Measurements from ENCODE around the gene UNC5A. TPM values are rescaled to one million over a fixed set of nuclear protein-coding genes. Genes with fewer than 3 reads are reported as not detected.

The UNC5A gene
- total RNA-seq, 1 experiment from 2014 or later: 0.13 TPM

- no peak for ATAC-seq
- H3K4me1 ChIP-seq (ENCODE audit: control insufficient read depth, insufficient read depth, low read length): no peaks in the 10 kb centered on the region
- TF ChIP-seq POLR2AphosphoS5 (IDR thresholded peaks at IDR 0.05; ENCODE audit: low read depth, low read length) (no peak), TCF7L2 (IDR thresholded peaks at IDR 0.05; ENCODE audit: low read depth, low read length) (no peak), SIN3A (IDR thresholded peaks at IDR 0.05; ENCODE audit: borderline replicate concordance, insufficient read depth, low read depth, low read length) (no peak), REST (IDR thresholded peaks at IDR 0.05; ENCODE audit: insufficient read depth in 1 of 2, low read depth in 2 of 2, low read length in 1 of 2) (no peak)
- TF ChIP-seq, protein P1, sequence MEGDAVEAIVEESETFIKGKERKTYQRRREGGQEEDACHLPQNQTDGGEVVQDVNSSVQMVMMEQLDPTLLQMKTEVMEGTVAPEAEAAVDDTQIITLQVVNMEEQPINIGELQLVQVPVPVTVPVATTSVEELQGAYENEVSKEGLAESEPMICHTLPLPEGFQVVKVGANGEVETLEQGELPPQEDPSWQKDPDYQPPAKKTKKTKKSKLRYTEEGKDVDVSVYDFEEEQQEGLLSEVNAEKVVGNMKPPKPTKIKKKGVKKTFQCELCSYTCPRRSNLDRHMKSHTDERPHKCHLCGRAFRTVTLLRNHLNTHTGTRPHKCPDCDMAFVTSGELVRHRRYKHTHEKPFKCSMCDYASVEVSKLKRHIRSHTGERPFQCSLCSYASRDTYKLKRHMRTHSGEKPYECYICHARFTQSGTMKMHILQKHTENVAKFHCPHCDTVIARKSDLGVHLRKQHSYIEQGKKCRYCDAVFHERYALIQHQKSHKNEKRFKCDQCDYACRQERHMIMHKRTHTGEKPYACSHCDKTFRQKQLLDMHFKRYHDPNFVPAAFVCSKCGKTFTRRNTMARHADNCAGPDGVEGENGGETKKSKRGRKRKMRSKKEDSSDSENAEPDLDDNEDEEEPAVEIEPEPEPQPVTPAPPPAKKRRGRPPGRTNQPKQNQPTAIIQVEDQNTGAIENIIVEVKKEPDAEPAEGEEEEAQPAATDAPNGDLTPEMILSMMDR (IDR thresholded peaks at IDR 0.05): no peak
- no peaks in the 10 kb centered on the region for H3K36me3 ChIP-seq (ENCODE audit: control insufficient read depth, insufficient read depth, low read length)
- intact Hi-C loops (cut with micrococcal nuclease; ENCODE audit: unreplicated experiment): no loop called here
- no peaks in the 10 kb centered on the region for H3K9me3 ChIP-seq (ENCODE audit: control insufficient read depth, insufficient read depth, low read depth, low read length)
- DNase-seq (ENCODE audit: low read depth, low spot score): no peak
- POLR2A ChIA-PET: no interaction called here
- in situ Hi-C loops (cut with HindIII; ENCODE audit: low pct_unique_long_range_greater_than_20kb, low sequenced_read_pairs): no loop called here
- CTCF ChIA-PET: no interaction called here
- H3K4me3 ChIP-seq (ENCODE audit: low read depth in 2 of 2, low read length in 2 of 2): no peak overlapping the region
- BruUV-seq (replicated peaks): no TSS peak
- H3K27ac ChIP-seq (ENCODE audit: low read length): no peak overlapping the region
- H3K27me3 ChIP-seq (ENCODE audit: control insufficient read depth, insufficient read depth, low read length): no peaks in the 10 kb centered on the region
Measured at GRCh38 chr5:176883700-176884570, 73.6 kb downstream of the UNC5A start.

- TF ChIP-seq, protein P1 (IDR thresholded peaks at IDR 0.05): no peak
- TF ChIP-seq REST (IDR thresholded peaks at IDR 0.05; ENCODE audit: insufficient read depth in 1 of 2, low read depth in 2 of 2, low read length in 1 of 2) (no peak), POLR2AphosphoS5 (IDR thresholded peaks at IDR 0.05; ENCODE audit: low read depth, low read length) (no peak), TCF7L2 (IDR thresholded peaks at IDR 0.05; ENCODE audit: low read depth, low read length) (no peak), SIN3A (IDR thresholded peaks at IDR 0.05; ENCODE audit: borderline replicate concordance, insufficient read depth, low read depth, low read length) (no peak)
Measured at GRCh38 chr5:176884571-176884890, 74.2 kb downstream of the UNC5A start.

More at GRCh38 chr5:176884571-176884890, 74.2 kb downstream of the UNC5A start:
- no peaks in the 10 kb centered on the region for H3K36me3 ChIP-seq (ENCODE audit: control insufficient read depth, insufficient read depth, low read length)
- no peaks in the 10 kb centered on the region for H3K27me3 ChIP-seq (ENCODE audit: control insufficient read depth, insufficient read depth, low read length)
- H3K27ac ChIP-seq (ENCODE audit: low read length): no peak overlapping the region
- DNase-seq (ENCODE audit: low read depth, low spot score) (no peak), ATAC-seq (no peak)
- ChIA-PET POLR2A (no interaction called here), CTCF (no interaction called here)
- no peaks in the 10 kb centered on the region for H3K9me3 ChIP-seq (ENCODE audit: control insufficient read depth, insufficient read depth, low read depth, low read length)
- H3K4me1 ChIP-seq (ENCODE audit: control insufficient read depth, insufficient read depth, low read length): no peaks in the 10 kb centered on the region
- H3K4me3 ChIP-seq (ENCODE audit: low read depth in 2 of 2, low read length in 2 of 2): no peak overlapping the region
- BruUV-seq (replicated peaks): no TSS peak
- intact Hi-C loops (cut with micrococcal nuclease; ENCODE audit: unreplicated experiment): no loop called here
- in situ Hi-C loops (cut with HindIII; ENCODE audit: low pct_unique_long_range_greater_than_20kb, low sequenced_read_pairs): no loop called here
